HepG2 (cell line): Measurements from ENCODE around the gene NLRC5. TPM values are rescaled to one million over a fixed set of nuclear protein-coding genes. Genes with fewer than 3 reads are reported as not detected.

Experiments
- ATAC-seq: fragments of 200-7000 bp; cut with Tn5 transposase; 3 replicates; pipeline ENCODE4 v1.9.1; 2020; ENCODE audit warnings: mild to moderate bottlenecking, moderate library complexity
- BruUV-seq: library from RNA; stranded (reverse); fragments of 400-500 nt; replicated peaks from 2 replicates; lab custom pipeline; 2021; lab: Mats Ljungman, UMichigan
- CTCF ChIA-PET: fragments of 300-600 bp; formaldehyde crosslinking; extraction: SDS; loops from one replicate; lab custom pipeline; 2021; ENCODE audit warnings: low total read pairs, inconsistent platforms, low intra/inter-chr PET ratio; lab: Yijun Ruan, JAX
- POLR2A ChIA-PET: fragments of 350-600 bp; sonication (Branson Sonifier 250); formaldehyde crosslinking; loops from one replicate; lab custom pipeline; 2020; ENCODE audit warnings: antibody characterized with exemption, inconsistent platforms; lab: Yijun Ruan, JAX
- DNase-seq: peaks from one replicate; pipeline ENCODE4 v3.0.0-alpha.2; 2015; ENCODE audit warnings: low spot score
- FAIRE-seq: peaks from 3 replicates; lab custom pipeline; 2011; peaks lifted over from hg19 to GRCh38; lab: Jason Lieb, UNC
- H2AFZ ChIP-seq: one replicate; pipeline ENCODE4 v1.6.1; 2011; ENCODE audit warnings: low read length, inconsistent platforms
- H3K27ac ChIP-seq: fragments of 300-600 bp; 3 replicates; pipeline ENCODE4 v1.8.0; 2011; ENCODE audit warnings: mixed run types, mild to moderate bottlenecking, mixed read lengths, low read length, inconsistent platforms; ENCODE audit not compliant: insufficient read depth; ENCODE audit errors: extremely low read length
- H3K27me3 ChIP-seq, 2 experiments: fragments of 200-600 bp in 1 of 2; 2 replicates in 1 of 2; 3 replicates in 1 of 2; pipeline versions ENCODE4 v1.6.0 to v1.8.0; 2011; ENCODE audit warnings: low read length in 2 of 2, mild to moderate bottlenecking in 2 of 2, moderate library complexity in 2 of 2, inconsistent platforms in 1 of 2; ENCODE audit not compliant: insufficient read depth in 2 of 2, control insufficient read depth in 1 of 2
- H3K36me3 ChIP-seq, 2 experiments: fragments of 200-600 bp in 1 of 2; replicated peaks in 1 of 2; 2 replicates in 1 of 2; 3 replicates in 1 of 2; pipeline versions ENCODE4 v1.5.1 to v1.8.0; 2011; ENCODE audit warnings: low read length in 2 of 2, inconsistent platforms in 1 of 2; ENCODE audit not compliant: insufficient read depth in 2 of 2, control insufficient read depth in 1 of 2
- H3K4me1 ChIP-seq: 2 replicates; pipeline ENCODE4 v1.5.1; 2012; ENCODE audit warnings: low read length, inconsistent platforms; ENCODE audit not compliant: insufficient read depth
- H3K4me2 ChIP-seq: 2 replicates; pipeline ENCODE4 v1.6.0; 2011; ENCODE audit warnings: low read depth, low read length, inconsistent platforms
- H3K4me3 ChIP-seq, 3 experiments: fragments of 200-600 bp in 1 of 3; sonication (generic), shearing (Covaris generic) in 1 of 3; replicated peaks in 1 of 3; 2 replicates each; pipeline ENCODE4 v1.5.1; 2011 to 2016; ENCODE audit warnings: low read length in 3 of 3, inconsistent platforms in 2 of 3, low read depth in 2 of 3, mild to moderate bottlenecking in 2 of 3, control low read depth in 1 of 3, mixed read lengths in 1 of 3; ENCODE audit not compliant: insufficient read depth in 1 of 3
- H3K79me2 ChIP-seq: one replicate; pipeline ENCODE4 v1.6.1; 2011; ENCODE audit warnings: low read length, inconsistent platforms; ENCODE audit not compliant: insufficient read depth
- H3K9ac ChIP-seq: 2 replicates; pipeline ENCODE4 v1.6.0; 2011; ENCODE audit warnings: mild to moderate bottlenecking, low read depth, low read length, inconsistent platforms; ENCODE audit not compliant: insufficient read depth
- H3K9me3 ChIP-seq: 2 replicates; pipeline ENCODE4 v1.5.1; 2012; ENCODE audit warnings: mild to moderate bottlenecking, low read length
- H4K20me1 ChIP-seq: 2 replicates; pipeline ENCODE4 v1.6.0; 2011; ENCODE audit warnings: inconsistent platforms, mild to moderate bottlenecking, low read length, moderate library complexity; ENCODE audit not compliant: insufficient read depth
- AKAP8 ChIP-seq: sonication (generic); formaldehyde crosslinking; IDR thresholded peaks from 2 replicates; pipeline ENCODE4 v1.5.1; 2020; ENCODE audit warnings: mild to moderate bottlenecking, missing genetic modification reagents
- BCL6 ChIP-seq: IDR thresholded peaks from 2 replicates; pipeline ENCODE4 v1.6.1; 2016; ENCODE audit warnings: missing genetic modification reagents, missing compliant biosample characterization
- FOSL2 ChIP-seq: sonication (generic); formaldehyde crosslinking; IDR thresholded peaks from 2 replicates; pipeline ENCODE4 v1.4.0; 2020; ENCODE audit warnings: missing genetic modification reagents
- GZF1 ChIP-seq: sonication (generic); formaldehyde crosslinking; IDR thresholded peaks from 2 replicates; pipeline ENCODE4 v1.5.1; 2020; ENCODE audit warnings: mild to moderate bottlenecking, missing genetic modification reagents
- KDM5B ChIP-seq: sonication (generic); formaldehyde crosslinking; IDR thresholded peaks from 2 replicates; pipeline ENCODE4 v1.4.0; 2020; ENCODE audit warnings: missing genetic modification reagents, mild to moderate bottlenecking, borderline replicate concordance
- MAF1 ChIP-seq: sonication (generic); formaldehyde crosslinking; IDR thresholded peaks from 2 replicates; pipeline ENCODE4 v1.5.0; 2020; ENCODE audit warnings: missing genetic modification reagents, borderline replicate concordance
- MNT ChIP-seq: fragments of 450-650 bp; IDR thresholded peaks from 2 replicates; pipeline ENCODE4 v1.6.1; 2016
- NCOR1 ChIP-seq: fragments of 200-600 bp; sonication (generic); IDR thresholded peaks from 2 replicates; pipeline ENCODE4 v1.7.0; 2017; ENCODE audit warnings: antibody characterized with exemption, low read length, borderline replicate concordance
- NR3C1 ChIP-seq: sonication (generic); formaldehyde crosslinking; IDR thresholded peaks from 2 replicates; pipeline ENCODE4 v1.4.0; 2020; ENCODE audit warnings: missing genetic modification reagents
- POLR2AphosphoS2 ChIP-seq: IDR thresholded peaks from 2 replicates; pipeline ENCODE4 v1.6.1; 2011; ENCODE audit warnings: low read depth, low read length, improper control_type of control experiment
- RARG ChIP-seq: sonication (generic); formaldehyde crosslinking; IDR thresholded peaks from 2 replicates; pipeline ENCODE4 v1.4.0; 2020; ENCODE audit warnings: low read depth, mild to moderate bottlenecking, missing genetic modification reagents
- REPIN1 ChIP-seq: sonication (generic); formaldehyde crosslinking; IDR thresholded peaks from 2 replicates; pipeline ENCODE4 v1.8.0; 2022; ENCODE audit warnings: missing genetic modification reagents, low read depth, mild to moderate bottlenecking, borderline replicate concordance
- SAFB2 ChIP-seq: sonication (generic); formaldehyde crosslinking; IDR thresholded peaks from 2 replicates; pipeline ENCODE4 v1.5.1; 2020; ENCODE audit warnings: missing genetic modification reagents, low read depth, mild to moderate bottlenecking, borderline replicate concordance
- SMARCE1 ChIP-seq: fragments of 450-650 bp; IDR thresholded peaks from 2 replicates; pipeline ENCODE4 v1.6.1; 2017; ENCODE audit warnings: borderline replicate concordance
- ZBTB7B ChIP-seq: sonication (generic); formaldehyde crosslinking; IDR thresholded peaks from 2 replicates; pipeline ENCODE4 v1.4.0; 2020; ENCODE audit warnings: missing genetic modification reagents
- ZFP62 ChIP-seq: sonication (generic); formaldehyde crosslinking; IDR thresholded peaks from 2 replicates; pipeline ENCODE4 v1.4.0; 2020; ENCODE audit warnings: missing genetic modification reagents
- ZNF354B ChIP-seq: sonication (generic); formaldehyde crosslinking; IDR thresholded peaks from 2 replicates; pipeline ENCODE4 v1.8.0; 2022; ENCODE audit warnings: mild to moderate bottlenecking, missing genetic modification reagents
- ZNF460 ChIP-seq: sonication (generic); formaldehyde crosslinking; IDR thresholded peaks from 2 replicates; pipeline ENCODE4 v1.5.1; 2020; ENCODE audit warnings: missing genetic modification reagents, mild to moderate bottlenecking, borderline replicate concordance
- ZNF577 ChIP-seq: sonication (generic); formaldehyde crosslinking; IDR thresholded peaks from 2 replicates; pipeline ENCODE4 v1.4.0; 2020; ENCODE audit warnings: mild to moderate bottlenecking, low read depth, missing genetic modification reagents, borderline replicate concordance
- ZNF652 ChIP-seq: IDR thresholded peaks from 2 replicates; pipeline ENCODE4 v1.6.1; 2016; ENCODE audit warnings: low read depth, borderline replicate concordance
- WGBS: methylation state at CpG from one replicate; pipeline ENCODE4 v1.1.6; 2017; ENCODE audit warnings: low lambda C conversion rate; 5-methylcytosine and 5-hydroxymethylcytosine counted together
- in situ Hi-C: cut with HindIII; loops from 2 replicates; pipeline ENCODE4 v1.10.0; 2017; ENCODE audit warnings: low pct_unique_long_range_greater_than_20kb; ENCODE audit not compliant: extremely low pct_ligation_motif_present
- intact Hi-C: fragments of 100-400 bp; cut with micrococcal nuclease; formaldehyde crosslinking; loops from one replicate; pipeline ENCODE4 v1.10.0; 2022; ENCODE audit not compliant: unreplicated experiment
- polyA plus RNA-seq, 8 experiments: library from polyadenylated mRNA; depleted of rRNA in 3 of 8; stranded (reverse) in 7 of 8; unstranded in 1 of 8; fragments of >200 nt; fragmentation: Illumina TruSeq in 4 of 8; extraction: Trizol in 4 of 8; gene quantifications; 2 replicates each; pipeline versions ENCODE4 v1.2.1 to v1.2.3, GENCODE V29; 2011 to 2016; ENCODE audit warnings: low read depth in 4 of 8, missing spikeins in 1 of 8, mixed read lengths in 1 of 8; ENCODE audit not compliant: insufficient read depth in 1 of 8
- total RNA-seq, 5 experiments: library from RNA; depleted of rRNA; stranded (reverse); fragments of >200 nt; fragmentation: Illumina TruSeq; extraction: Trizol; gene quantifications; 2 replicates each; pipeline ENCODE4 v1.2.3, GENCODE V29; 2016; ENCODE audit warnings: low read depth in 1 of 5
- TF ChIP-seq, protein P1 (sequence below): sonication (generic); formaldehyde crosslinking; IDR thresholded peaks from 2 replicates; pipeline ENCODE4 v1.4.0; 2020; ENCODE audit warnings: mild to moderate bottlenecking, missing genetic modification reagents

The NLRC5 gene
- total and polyA plus RNA-seq, 2 of the 13 experiments (the other 11 are each of a cell fraction or from before 2014, with no cell fraction given) = 6.3 to 12.7 TPM

DNA sequence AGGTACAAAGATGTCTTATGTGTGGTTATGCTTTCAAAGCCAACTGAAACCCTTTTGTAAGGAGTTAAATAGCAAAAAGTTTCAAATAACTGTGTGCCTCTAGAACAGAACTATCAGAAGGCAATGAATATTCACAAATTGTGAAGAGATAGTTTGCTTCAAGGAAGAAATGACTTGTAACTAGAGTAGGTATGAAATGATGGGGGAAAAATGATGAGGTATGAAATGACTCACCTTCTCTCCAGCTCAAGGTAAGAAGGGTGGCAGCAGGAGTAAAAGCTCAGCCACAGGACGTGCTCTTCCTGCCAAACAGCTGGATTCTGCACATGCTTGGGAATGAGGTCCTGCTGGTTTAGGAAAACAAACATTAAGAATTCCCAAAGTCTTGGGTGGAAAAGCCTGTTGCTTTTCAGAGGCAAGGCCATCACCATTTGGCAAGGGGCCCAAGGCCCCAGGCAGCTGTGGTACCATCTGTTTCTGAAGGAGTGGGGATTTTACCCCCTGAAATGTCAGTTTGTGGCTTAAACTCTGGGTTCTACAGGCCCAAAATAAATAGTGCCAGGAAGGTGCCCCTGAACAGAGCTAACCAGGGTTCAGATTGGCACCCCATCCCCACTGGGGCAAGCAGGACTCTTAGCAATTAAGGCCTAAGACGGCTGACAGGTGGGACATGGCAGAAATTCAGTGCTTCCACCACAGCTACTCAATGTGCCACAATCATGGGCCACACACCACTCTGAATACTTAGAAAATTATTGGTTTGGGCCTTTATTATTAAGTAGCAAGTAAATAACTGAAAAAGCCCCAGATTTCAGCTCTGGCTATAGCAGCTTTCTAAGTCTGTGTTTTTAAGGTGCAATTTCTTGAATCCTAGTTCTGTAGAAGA is 44.2 kb upstream of the NLRC5 start:
- peaks cover 25 to 48% of the 10 kb centered on the region in 2 experiments for H3K36me3 ChIP-seq
- intact Hi-C loops = no loop called here
- no peaks in the 10 kb centered on the region for H3K27me3 ChIP-seq
- CTCF ChIA-PET = no interaction called here
- no peaks in the 10 kb centered on the region for H3K79me2 ChIP-seq
- BruUV-seq = TSS peak; percentile 3
- no peak overlapping the region for H3K4me3 ChIP-seq
- H3K4me2 ChIP-seq = no peak overlapping the region
- POLR2A ChIA-PET = interaction anchor here (0.9 to 5.2 kb wide), 10 partner anchors 8 to 338 kb away, joined by 3 to 39 read pairs (median 6); partner anchors contain the start of gene HERPUD1
- peaks cover 38% of the 10 kb centered on the region for H4K20me1 ChIP-seq
- no peak overlapping the region for H3K27ac ChIP-seq
- no peak overlapping the region for H3K9ac ChIP-seq
- no peaks in the 10 kb centered on the region for H3K9me3 ChIP-seq
- peaks cover 43% of the 10 kb centered on the region for H3K4me1 ChIP-seq
- 89% methylated on average over 2 of the region's 2 CpGs for WGBS
- DNase-seq (no peak), ATAC-seq (no peak), FAIRE-seq (no peak)
- in situ Hi-C loops = no loop called here
- H2AFZ ChIP-seq = no peak overlapping the region
- TF ChIP-seq KDM5B (CRISPR knock-in tag) (no peak), FOSL2 (CRISPR knock-in tag) (no peak), GZF1 (CRISPR knock-in tag) (no peak), ZNF354B (no peak), SMARCE1 (no peak), BCL6 (CRISPR knock-in tag) (no peak), POLR2AphosphoS2 (peak; percentile 83), AKAP8 (CRISPR knock-in tag) (0 out of 2 replicates have a peak, but pooled peaks have one; percentile 35), NCOR1 (no peak), REPIN1 (CRISPR knock-in tag) (no peak), ZBTB7B (CRISPR knock-in tag) (no peak), MAF1 (CRISPR knock-in tag) (no peak), ZNF460 (CRISPR knock-in tag) (no peak), ZNF577 (no peak), MNT (no peak), SAFB2 (CRISPR knock-in tag) (no peak), RARG (no peak), ZFP62 (CRISPR knock-in tag) (0 out of 2 replicates have a peak, but pooled peaks have one; percentile 32), NR3C1 (no peak), ZNF652 (CRISPR knock-in tag) (no peak)
- TF ChIP-seq, protein P1, sequence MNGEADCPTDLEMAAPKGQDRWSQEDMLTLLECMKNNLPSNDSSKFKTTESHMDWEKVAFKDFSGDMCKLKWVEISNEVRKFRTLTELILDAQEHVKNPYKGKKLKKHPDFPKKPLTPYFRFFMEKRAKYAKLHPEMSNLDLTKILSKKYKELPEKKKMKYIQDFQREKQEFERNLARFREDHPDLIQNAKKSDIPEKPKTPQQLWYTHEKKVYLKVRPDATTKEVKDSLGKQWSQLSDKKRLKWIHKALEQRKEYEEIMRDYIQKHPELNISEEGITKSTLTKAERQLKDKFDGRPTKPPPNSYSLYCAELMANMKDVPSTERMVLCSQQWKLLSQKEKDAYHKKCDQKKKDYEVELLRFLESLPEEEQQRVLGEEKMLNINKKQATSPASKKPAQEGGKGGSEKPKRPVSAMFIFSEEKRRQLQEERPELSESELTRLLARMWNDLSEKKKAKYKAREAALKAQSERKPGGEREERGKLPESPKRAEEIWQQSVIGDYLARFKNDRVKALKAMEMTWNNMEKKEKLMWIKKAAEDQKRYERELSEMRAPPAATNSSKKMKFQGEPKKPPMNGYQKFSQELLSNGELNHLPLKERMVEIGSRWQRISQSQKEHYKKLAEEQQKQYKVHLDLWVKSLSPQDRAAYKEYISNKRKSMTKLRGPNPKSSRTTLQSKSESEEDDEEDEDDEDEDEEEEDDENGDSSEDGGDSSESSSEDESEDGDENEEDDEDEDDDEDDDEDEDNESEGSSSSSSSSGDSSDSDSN (CRISPR knock-in tag) = no peak
